B cell (primary cell): ENCODE measurements around the gene SYNPO. TPM values are rescaled to one million over a fixed set of nuclear protein-coding genes. Genes with fewer than 3 reads are reported as not detected.

Experiments
- ATAC-seq: fragments of 200-7000 bp; cut with Tn5 transposase; one replicate; pipeline ENCODE4 v1.10.0; 2021; ENCODE audit warnings: low read depth, mild to moderate bottlenecking, moderate number of reproducible peaks, moderate library complexity
- CTCF ChIA-PET: fragments of 350-600 bp; sonication (Branson Sonifier 250); formaldehyde crosslinking; loops from one replicate; lab custom pipeline; 2021; ENCODE audit warnings: antibody characterized with exemption, inconsistent platforms; lab: Charles Lee
- POLR2A ChIA-PET: fragments of 350-600 bp; sonication (Branson Sonifier 250); formaldehyde crosslinking; loops from one replicate; lab custom pipeline; 2021; ENCODE audit warnings: antibody characterized with exemption; lab: Charles Lee
- DNase-seq: peaks from one replicate; pipeline ENCODE4 v3.0.0; 2013
- H2AFZ ChIP-seq: 2 replicates; pipeline ENCODE4 v1.6.1; 2012; ENCODE audit warnings: mild to moderate bottlenecking, low read depth, low read length; ENCODE audit not compliant: insufficient read depth, poor library complexity, severe bottlenecking
- H3K27ac ChIP-seq, 2 donors: 1 replicate in 1 of 2; 2 replicates in 1 of 2; pipeline ENCODE4 v1.5.1; 2012 to 2013; ENCODE audit warnings: low read length in 2 of 2, mild to moderate bottlenecking in 2 of 2, moderate library complexity in 1 of 2
- H3K27me3 ChIP-seq, 4 experiments: fragments of 200-600 bp in 1 of 4; sonication (generic) in 1 of 4; replicated peaks in 1 of 4; 1 replicate in 2 of 4; 2 replicates in 2 of 4; pipeline versions ENCODE4 v1.6.1 to v1.7.0; 2013 to 2016; ENCODE audit warnings: low read length in 3 of 4, mild to moderate bottlenecking in 2 of 4, mixed read lengths in 1 of 4, moderate library complexity in 1 of 4; ENCODE audit not compliant: insufficient read depth in 4 of 4, control insufficient read depth in 3 of 4; ENCODE audit errors: control extremely low read depth in 1 of 4
- H3K36me3 ChIP-seq, 2 experiments: replicated peaks in 1 of 2; 1 replicate in 1 of 2; 2 replicates in 1 of 2; pipeline versions ENCODE4 v1.6.1 to v1.7.1; 2013; ENCODE audit warnings: low read length in 1 of 2; ENCODE audit not compliant: insufficient read depth in 2 of 2, control insufficient read depth in 1 of 2; ENCODE audit errors: control extremely low read depth in 1 of 2, extremely low read depth in 1 of 2
- H3K4me1 ChIP-seq, 2 donors: fragments of 200-600 bp in 1 of 2; sonication (generic) in 1 of 2; 1 replicate in 1 of 2; 2 replicates in 1 of 2; pipeline versions ENCODE4 v1.5.1 to v1.6.1; 2013 to 2017; ENCODE audit warnings: low read length in 2 of 2; ENCODE audit not compliant: control insufficient read depth in 2 of 2, insufficient read depth in 2 of 2
- H3K4me2 ChIP-seq: replicated peaks from 2 replicates; pipeline ENCODE3; 2012; ENCODE audit warnings: mild to moderate bottlenecking, low read depth, low read length; ENCODE audit not compliant: poor library complexity, severe bottlenecking
- H3K4me3 ChIP-seq, 5 experiments: fragments of 200-600 bp in 1 of 5; sonication (generic) in 1 of 5; 1 replicate in 3 of 5; 2 replicates in 2 of 5; pipeline versions ENCODE4 v1.5.1 to v1.7.0; 2011 to 2016; ENCODE audit warnings: low read length in 4 of 5, mild to moderate bottlenecking in 4 of 5, low read depth in 2 of 5, control low read depth in 1 of 5, moderate library complexity in 1 of 5; ENCODE audit not compliant: insufficient read depth in 1 of 5; ENCODE audit errors: control extremely low read depth in 1 of 5, extremely low read depth in 1 of 5
- H3K79me2 ChIP-seq: fragments of 200-600 bp; sonication (generic); one replicate; pipeline ENCODE4 v1.6.0; 2016; ENCODE audit warnings: low read length; ENCODE audit not compliant: control insufficient read depth, insufficient read depth
- H3K9ac ChIP-seq: fragments of 200-600 bp; sonication (generic); 2 replicates; pipeline ENCODE4 v1.6.1; 2017; ENCODE audit warnings: mild to moderate bottlenecking, low read length, moderate library complexity
- H3K9me3 ChIP-seq, 3 donors: one replicate each; pipeline versions ENCODE4 v1.6.1 to v1.7.1; 2013; ENCODE audit warnings: low read length in 2 of 3; ENCODE audit not compliant: control insufficient read depth in 2 of 3, insufficient read depth in 1 of 3; ENCODE audit errors: control extremely low read depth in 1 of 3
- H4K20me1 ChIP-seq: 2 replicates; pipeline ENCODE4 v1.6.0; 2012; ENCODE audit warnings: mild to moderate bottlenecking, low read length; ENCODE audit not compliant: insufficient read depth, control insufficient read depth, poor library complexity, severe bottlenecking
- H3K27ac Mint-ChIP-seq: one replicate; pipeline ENCODE4 v1.8.0; 2021; ENCODE audit warnings: mixed read lengths
- H3K27me3 Mint-ChIP-seq: one replicate; pipeline ENCODE4 v1.8.0; 2021; ENCODE audit warnings: mixed read lengths
- H3K4me1 Mint-ChIP-seq: one replicate; pipeline ENCODE4 v1.8.0; 2021; ENCODE audit warnings: mixed read lengths
- H3K4me3 Mint-ChIP-seq: one replicate; pipeline ENCODE4 v1.8.0; 2021; ENCODE audit warnings: mixed read lengths
- H3K9me3 Mint-ChIP-seq: one replicate; pipeline ENCODE4 v1.8.0; 2022; ENCODE audit warnings: mixed read lengths; ENCODE audit not compliant: insufficient read depth
- EZH2 ChIP-seq: IDR thresholded peaks from 2 replicates; pipeline ENCODE4 v1.6.1; 2012; ENCODE audit warnings: borderline replicate concordance, low read depth, mild to moderate bottlenecking, moderate library complexity, low read length; ENCODE audit not compliant: insufficient read depth, poor library complexity, severe bottlenecking
- WGBS: methylation state at CpG from one replicate; pipeline ENCODE4 v1.1.5; 2013; ENCODE audit warnings: missing lambda C conversion rate; ENCODE audit not compliant: insufficient coverage; 5-methylcytosine and 5-hydroxymethylcytosine counted together
- intact Hi-C: fragments of 100-400 bp; cut with micrococcal nuclease; formaldehyde crosslinking; loops from one replicate; pipeline ENCODE4 v1.10.0; 2022
- polyA plus RNA-seq: library from polyadenylated mRNA; depleted of rRNA; stranded (reverse); fragments of >200 nt; gene quantifications from 2 replicates; pipeline ENCODE4 v1.2.3, GENCODE V29; 2012
- total RNA-seq, 2 donors: library from RNA; stranded (reverse); fragments of 120-200 nt in 1 of 2; gene quantifications; 1 replicate in 1 of 2; 2 replicates in 1 of 2; pipeline versions ENCODE4 v1.2.3 to v1.2.4, GENCODE V29; 2013 to 2022
- TF ChIP-seq, protein P1 (sequence below): fragments of 200-600 bp; IDR thresholded peaks from one replicate; pipeline ENCODE4 v1.8.0; 2022; ENCODE audit warnings: antibody characterized with exemption, mild to moderate bottlenecking

The SYNPO gene
- total and polyA plus RNA-seq, 2 donors (not counting 1 experiment from before 2014, with no cell fraction given) = 13.2 to 16.8 TPM

DNA sequence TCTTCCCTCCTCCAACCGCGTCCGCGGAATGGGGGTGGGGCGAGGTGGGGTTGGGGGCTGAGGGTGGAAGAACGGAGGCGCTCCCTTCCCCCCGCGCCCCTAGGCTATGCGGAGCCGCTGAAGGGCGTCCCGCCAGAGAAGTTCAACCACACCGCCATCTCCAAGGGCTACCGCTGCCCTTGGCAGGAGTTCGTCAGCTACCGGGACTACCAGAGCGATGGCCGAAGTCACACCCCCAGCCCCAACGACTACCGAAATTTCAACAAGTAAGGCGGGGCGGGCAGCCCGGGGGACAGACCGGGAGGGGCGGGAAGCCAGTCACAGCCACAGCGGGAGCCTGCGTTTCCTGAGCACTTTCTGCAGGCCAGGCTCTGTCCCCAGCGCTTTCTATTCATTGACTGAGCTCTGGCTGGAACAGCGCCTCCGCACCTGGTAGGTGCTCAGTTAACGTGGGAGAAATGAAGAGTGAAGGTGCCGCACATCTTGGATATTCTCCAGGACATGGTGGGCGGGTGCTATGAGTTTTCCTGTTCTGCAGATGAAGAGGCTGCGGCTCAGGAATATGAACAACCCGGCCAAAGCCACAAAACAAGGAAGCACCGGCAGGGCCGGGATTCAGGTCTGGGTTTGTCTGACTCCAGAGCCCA is 31.9 kb downstream of the SYNPO start:
- WGBS = 2% methylated on average over 30 of the region's 38 CpGs

DNA sequence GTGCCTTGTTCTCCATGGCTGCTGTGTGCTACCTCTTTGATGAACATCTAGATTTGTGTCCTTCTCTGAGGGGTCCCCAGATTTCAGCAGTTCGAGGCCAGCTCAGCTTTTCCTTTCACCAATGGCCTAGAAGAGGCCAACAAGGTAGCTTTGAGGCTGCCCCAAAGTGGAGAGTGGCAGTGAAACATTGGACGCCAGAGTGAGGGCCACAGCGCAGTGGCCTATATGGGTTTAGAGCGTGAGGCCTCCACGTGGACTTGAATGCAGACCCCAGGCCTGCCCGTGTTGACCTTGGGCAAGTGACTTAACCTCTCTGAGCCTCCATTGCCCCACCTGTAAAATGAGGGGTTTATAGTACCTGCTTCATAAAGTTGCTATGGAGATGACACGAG is 32.4 kb downstream of the SYNPO start:
- TF ChIP-seq, protein P1, sequence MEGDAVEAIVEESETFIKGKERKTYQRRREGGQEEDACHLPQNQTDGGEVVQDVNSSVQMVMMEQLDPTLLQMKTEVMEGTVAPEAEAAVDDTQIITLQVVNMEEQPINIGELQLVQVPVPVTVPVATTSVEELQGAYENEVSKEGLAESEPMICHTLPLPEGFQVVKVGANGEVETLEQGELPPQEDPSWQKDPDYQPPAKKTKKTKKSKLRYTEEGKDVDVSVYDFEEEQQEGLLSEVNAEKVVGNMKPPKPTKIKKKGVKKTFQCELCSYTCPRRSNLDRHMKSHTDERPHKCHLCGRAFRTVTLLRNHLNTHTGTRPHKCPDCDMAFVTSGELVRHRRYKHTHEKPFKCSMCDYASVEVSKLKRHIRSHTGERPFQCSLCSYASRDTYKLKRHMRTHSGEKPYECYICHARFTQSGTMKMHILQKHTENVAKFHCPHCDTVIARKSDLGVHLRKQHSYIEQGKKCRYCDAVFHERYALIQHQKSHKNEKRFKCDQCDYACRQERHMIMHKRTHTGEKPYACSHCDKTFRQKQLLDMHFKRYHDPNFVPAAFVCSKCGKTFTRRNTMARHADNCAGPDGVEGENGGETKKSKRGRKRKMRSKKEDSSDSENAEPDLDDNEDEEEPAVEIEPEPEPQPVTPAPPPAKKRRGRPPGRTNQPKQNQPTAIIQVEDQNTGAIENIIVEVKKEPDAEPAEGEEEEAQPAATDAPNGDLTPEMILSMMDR = no peak
- TF ChIP-seq EZH2 = no peak
- H3K9ac ChIP-seq = peak overlapping the region; percentile 49

More for the DNA sequence above, 31.9 kb downstream of the SYNPO start:
- peak overlapping the region; percentile 75 for H2AFZ ChIP-seq
- H3K27ac Mint-ChIP-seq = no peak overlapping the region
- H3K4me3 ChIP-seq = peak overlapping the region in 4 of 5 experiments; percentile 29 to 55 (median 50)
- peak overlapping the region; percentile 89 for H3K4me2 ChIP-seq
- ATAC-seq (peak; percentile 36), DNase-seq (peak; percentile 32)
- POLR2A ChIA-PET = no interaction called here
- H3K9ac ChIP-seq = peak overlapping the region; percentile 49
- no peak for TF ChIP-seq EZH2
- TF ChIP-seq, protein P1 = no peak
- peaks cover 14 to 19% of the 10 kb centered on the region in 2 donors for H3K4me1 ChIP-seq
- intact Hi-C loops = no loop called here
- peaks cover 0 to 6% (median 0%) of the 10 kb centered on the region in 3 donors for H3K9me3 ChIP-seq
- H3K4me1 Mint-ChIP-seq = peaks cover 15% of the 10 kb centered on the region
- CTCF ChIA-PET = interaction anchor here (0.6 to 1.8 kb wide), 4 partner anchors 36 to 570 kb away, joined by 3 to 8 read pairs (median 4); no protein-coding TSS in a partner anchor
- H3K27ac ChIP-seq = no peak overlapping the region
- no peaks in the 10 kb centered on the region for H3K9me3 Mint-ChIP-seq
- peaks cover 25% of the 10 kb centered on the region for H3K27me3 Mint-ChIP-seq
- peak overlapping the region; percentile 82 for H3K4me3 Mint-ChIP-seq
- H4K20me1 ChIP-seq = no peaks in the 10 kb centered on the region
- H3K27me3 ChIP-seq = peaks cover 0 to 46% (median 23%) of the 10 kb centered on the region in 4 experiments
- no peaks in the 10 kb centered on the region for H3K36me3 ChIP-seq
- H3K79me2 ChIP-seq = no peaks in the 10 kb centered on the region

More for the DNA sequence above, 32.4 kb downstream of the SYNPO start:
- Mint-ChIP-seq H3K9me3 (no peaks in the 10 kb centered on the region), H3K27ac (no peak overlapping the region), H3K4me3 (peak overlapping the region; percentile 82), H3K4me1 (peaks cover 15% of the 10 kb centered on the region), H3K27me3 (peaks cover 25% of the 10 kb centered on the region)
- DNase-seq = no peak
- peak overlapping the region; percentile 75 for H2AFZ ChIP-seq
- intact Hi-C loops = no loop called here
- 27% methylated on average over 1 of the region's 7 CpGs for WGBS
- peak overlapping the region in 2 of 5 experiments; percentile 47 to 55 for H3K4me3 ChIP-seq
- no peak for ATAC-seq
- H3K27me3 ChIP-seq = peaks cover 0 to 44% (median 23%) of the 10 kb centered on the region in 4 experiments
- ChIA-PET POLR2A (no interaction called here), CTCF (interaction anchor here (0.6 to 1.7 kb wide), 4 partner anchors 8 to 569 kb away, joined by 3 to 4 read pairs (median 3); no protein-coding TSS in a partner anchor)
- peaks cover 14 to 19% of the 10 kb centered on the region in 2 donors for H3K4me1 ChIP-seq
- no peaks in the 10 kb centered on the region for H3K36me3 ChIP-seq
- H3K79me2 ChIP-seq = no peaks in the 10 kb centered on the region
- no peaks in the 10 kb centered on the region for H4K20me1 ChIP-seq
- peak overlapping the region; percentile 89 for H3K4me2 ChIP-seq
- no peak overlapping the region for H3K27ac ChIP-seq
- H3K9me3 ChIP-seq = peaks cover 0 to 6% (median 0%) of the 10 kb centered on the region in 3 donors
